Skeletal muscle cell (primary cell): ENCODE data around the gene ULK3.

Experiments used
- DNase-seq: peaks from one replicate; pipeline ENCODE4 v3.0.0-alpha.2; 2010; ENCODE audit warnings: low read depth
- H3K4me3 ChIP-seq: 2 replicates; pipeline ENCODE4 v1.5.1; 2011; ENCODE audit warnings: low read depth, mild to moderate bottlenecking, control low read depth, low read length, moderate library complexity

ULK3 gene

DNA sequence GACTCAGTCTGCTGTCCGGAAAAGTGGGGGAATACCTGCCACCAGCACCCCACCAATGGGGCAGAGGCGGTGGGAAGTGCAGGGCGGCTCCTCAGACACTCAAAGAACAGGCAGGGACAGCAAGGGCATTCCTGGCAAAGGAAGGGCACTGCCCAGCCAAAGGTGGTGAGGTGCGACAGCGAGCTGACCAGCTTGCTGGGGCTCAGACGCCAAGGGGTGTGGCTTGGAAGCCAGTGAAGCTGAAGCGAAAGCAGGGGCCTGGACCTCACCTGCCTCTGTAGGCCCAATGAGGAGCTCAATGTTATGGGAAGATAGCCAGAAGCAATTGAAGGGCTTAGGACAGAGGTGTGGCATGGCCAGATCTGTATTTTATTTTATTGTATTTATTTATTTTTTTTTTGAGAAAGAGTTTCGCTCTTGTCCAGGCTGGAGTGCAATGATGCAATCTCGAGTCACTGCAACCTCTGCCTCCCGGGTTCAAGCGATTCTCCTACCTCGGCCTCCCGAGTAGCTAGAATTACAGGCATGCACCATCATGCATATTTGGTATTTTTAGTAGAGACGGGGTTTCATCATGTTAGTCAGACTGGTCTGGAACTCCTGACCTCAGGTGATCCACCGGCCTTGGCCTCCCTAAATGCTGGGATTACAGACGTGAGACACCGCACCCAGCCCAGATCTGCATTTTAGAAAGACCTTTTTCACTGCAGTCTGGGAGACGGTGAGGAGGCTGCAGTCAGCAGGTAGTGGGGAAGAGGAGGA, 34.7 kb downstream of the ULK3 start:
- no peak overlapping the region for H3K4me3 ChIP-seq
- no peak for DNase-seq

DNA sequence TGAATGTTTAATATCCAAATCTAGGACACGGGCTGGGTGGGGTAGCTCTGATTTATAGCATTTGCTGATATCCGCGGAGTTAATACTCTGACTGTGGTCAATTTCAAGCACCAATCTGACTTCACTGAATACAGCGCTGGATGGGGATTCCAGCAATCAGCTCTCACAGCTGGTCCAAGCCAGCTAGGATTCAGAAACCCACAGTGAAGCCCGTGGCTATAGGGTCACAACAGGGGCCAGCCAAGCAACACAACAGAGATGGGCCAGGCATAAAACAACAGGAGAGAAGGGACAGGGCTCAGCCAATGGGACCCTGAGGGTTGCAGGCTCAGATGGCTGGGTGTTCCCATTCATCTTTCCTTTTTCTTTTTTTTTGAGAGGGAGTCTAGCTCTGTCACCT, 35.7 kb downstream of the ULK3 start:
- no peak overlapping the region for H3K4me3 ChIP-seq
- DNase-seq = peak; percentile 5

DNA sequence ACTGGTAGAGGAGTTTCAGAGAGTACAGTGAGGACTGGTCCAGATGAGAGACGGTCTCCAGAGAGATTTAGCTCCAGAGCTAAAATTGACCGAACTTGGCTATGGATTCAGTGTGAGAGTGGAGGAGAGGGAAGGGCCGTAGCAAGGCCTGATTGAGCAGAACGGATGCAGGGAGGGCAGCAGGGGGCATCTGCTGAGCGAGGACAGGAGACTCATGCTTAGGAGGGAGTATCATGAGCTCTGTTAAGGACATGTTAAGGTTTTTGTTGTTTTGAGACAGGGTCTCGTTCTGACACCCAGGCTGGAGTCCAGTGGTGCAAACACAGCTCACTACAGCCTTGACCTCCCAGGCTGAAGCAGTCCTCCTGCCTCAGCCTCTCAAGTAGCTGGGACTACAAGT, 38.0 kb downstream of the ULK3 start:
- DNase-seq = no peak
- no peak overlapping the region for H3K4me3 ChIP-seq

DNA sequence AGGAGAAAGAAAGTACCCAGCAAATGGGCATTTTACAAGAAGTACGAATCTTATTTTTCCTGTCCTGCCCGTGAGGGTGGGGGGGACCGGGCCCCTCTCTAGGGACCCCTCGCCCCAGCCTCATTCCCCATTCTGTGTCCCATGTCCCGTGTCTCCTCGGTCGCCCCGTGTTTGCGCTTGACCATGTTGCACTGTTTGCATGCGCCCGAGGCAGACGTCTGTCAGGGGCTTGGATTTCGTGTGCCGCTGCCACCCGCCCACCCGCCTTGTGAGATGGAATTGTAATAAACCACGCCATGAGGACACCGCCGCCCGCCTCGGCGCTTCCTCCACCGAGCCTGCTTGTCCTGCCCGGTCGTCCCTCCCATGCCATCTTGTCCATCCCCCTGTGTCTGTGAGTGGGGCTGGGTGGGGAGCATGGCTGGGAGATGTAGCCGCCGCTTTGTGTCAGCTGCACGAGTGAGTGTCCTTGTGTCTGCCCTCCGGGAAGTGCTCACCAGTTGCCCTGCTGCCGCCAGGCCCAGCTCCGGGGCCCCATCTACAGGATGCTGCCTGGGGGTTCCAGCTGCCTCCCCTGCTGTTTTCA, 40.0 kb downstream of the ULK3 start:
- no peak overlapping the region for H3K4me3 ChIP-seq
- no peak for DNase-seq

DNA sequence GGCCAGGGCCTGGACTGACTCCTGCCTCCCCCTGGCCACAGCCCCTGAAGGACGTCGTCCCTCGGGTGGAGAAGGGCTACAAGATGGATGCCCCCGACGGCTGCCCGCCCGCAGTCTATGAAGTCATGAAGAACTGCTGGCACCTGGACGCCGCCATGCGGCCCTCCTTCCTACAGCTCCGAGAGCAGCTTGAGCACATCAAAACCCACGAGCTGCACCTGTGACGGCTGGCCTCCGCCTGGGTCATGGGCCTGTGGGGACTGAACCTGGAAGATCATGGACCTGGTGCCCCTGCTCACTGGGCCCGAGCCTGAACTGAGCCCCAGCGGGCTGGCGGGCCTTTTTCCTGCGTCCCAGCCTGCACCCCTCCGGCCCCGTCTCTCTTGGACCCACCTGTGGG, 40.7 kb downstream of the ULK3 start:
- H3K4me3 ChIP-seq = no peak overlapping the region
- DNase-seq = no peak

GRCh38 chr15:74801311-74801997, 41.5 kb downstream of the ULK3 start:
- DNase-seq = no peak
- no peak overlapping the region for H3K4me3 ChIP-seq

- no peak for DNase-seq
- no peak overlapping the region for H3K4me3 ChIP-seq
These were observed 42.3 kb downstream of the ULK3 start for GRCh38 chr15:74800559-74801094.

GRCh38 chr15:74799856-74800558, 42.9 kb downstream of the ULK3 start:
- no peak overlapping the region for H3K4me3 ChIP-seq
- no peak for DNase-seq

DNA sequence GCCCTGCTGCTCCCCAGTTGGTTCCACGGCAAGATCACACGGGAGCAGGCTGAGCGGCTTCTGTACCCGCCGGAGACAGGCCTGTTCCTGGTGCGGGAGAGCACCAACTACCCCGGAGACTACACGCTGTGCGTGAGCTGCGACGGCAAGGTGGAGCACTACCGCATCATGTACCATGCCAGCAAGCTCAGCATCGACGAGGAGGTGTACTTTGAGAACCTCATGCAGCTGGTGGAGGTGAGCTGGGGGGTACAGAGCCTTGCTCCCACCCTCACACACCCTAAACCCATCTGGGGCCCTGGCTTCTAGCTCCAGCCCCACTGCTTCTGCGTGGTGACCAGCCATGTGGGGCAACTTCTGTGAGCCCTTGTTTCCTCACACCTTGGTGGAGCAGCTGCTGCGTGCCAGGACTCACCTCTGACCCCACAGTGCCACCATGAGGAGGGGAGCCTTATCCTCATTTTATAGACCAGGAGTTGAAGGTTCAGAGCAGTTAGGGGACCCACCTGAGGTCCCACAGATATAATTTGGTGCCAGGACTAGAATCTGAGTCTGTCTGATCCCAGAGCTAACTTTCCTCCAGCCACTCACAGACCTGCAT, 43.6 kb downstream of the ULK3 start:
- H3K4me3 ChIP-seq = no peak overlapping the region
- DNase-seq = no peak

DNA sequence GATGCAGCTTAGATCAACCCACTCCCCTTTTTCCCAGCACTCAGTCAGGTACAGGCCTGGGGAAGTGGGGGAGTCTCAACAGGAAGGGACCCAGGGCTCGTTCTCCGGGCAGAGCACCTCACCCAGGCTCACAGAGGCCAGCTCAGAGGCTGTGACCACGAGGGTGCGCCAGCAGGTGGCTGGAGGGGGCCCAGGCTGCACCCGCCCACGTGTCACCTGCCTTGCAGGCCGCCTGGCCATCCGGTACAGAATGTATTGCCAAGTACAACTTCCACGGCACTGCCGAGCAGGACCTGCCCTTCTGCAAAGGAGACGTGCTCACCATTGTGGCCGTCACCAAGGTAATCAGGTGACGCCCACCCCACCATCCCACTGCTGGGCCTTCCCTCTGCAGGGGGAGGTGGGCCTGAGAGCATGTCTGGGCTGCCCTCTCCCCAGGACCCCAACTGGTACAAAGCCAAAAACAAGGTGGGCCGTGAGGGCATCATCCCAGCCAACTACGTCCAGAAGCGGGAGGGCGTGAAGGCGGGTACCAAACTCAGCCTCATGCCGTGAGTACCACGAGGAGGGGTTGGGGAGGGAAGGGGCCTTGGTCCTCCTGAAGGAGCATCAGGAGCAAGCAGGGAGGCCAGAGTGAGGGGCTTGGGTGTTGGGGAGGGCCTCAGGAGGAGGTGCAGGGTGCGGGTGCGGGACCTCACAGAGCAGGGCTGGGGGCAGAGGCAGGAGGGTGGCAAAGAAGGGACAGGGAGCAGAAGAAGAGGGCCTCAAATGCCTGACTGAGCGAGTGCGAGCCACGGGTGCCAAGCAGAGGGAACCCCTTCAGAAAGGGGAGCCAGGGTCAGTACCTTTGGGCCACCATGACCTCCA, 44.3 kb downstream of the ULK3 start:
- H3K4me3 ChIP-seq = no peak overlapping the region
- no peak for DNase-seq

GRCh38 chr15:74795966-74796625, 46.9 kb downstream of the ULK3 start:
- DNase-seq = no peak
- no peak overlapping the region for H3K4me3 ChIP-seq

DNA sequence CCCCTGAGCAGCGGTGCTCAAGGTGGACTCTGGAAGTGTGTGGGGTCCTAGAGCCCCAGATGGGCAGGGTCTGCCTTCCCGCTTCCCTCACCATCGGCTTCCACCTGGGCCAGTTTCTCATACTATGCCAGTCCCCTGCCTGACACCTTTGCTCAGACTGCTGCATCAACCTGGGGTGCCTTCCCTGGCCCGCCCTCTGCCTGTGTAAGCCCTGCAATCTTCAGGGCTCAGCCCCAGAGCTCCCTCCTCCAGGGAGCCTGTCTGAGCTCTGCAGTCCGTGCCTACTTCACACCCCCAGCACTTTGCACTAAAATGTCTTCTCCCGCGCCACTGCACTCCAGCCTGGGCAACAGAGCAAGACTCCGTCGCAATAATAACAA, 48.0 kb downstream of the ULK3 start:
- no peak for DNase-seq
- H3K4me3 ChIP-seq = no peak overlapping the region

GRCh38 chr15:74794248-74794969, 48.5 kb downstream of the ULK3 start:
- H3K4me3 ChIP-seq = no peak overlapping the region
- DNase-seq = no peak

DNA sequence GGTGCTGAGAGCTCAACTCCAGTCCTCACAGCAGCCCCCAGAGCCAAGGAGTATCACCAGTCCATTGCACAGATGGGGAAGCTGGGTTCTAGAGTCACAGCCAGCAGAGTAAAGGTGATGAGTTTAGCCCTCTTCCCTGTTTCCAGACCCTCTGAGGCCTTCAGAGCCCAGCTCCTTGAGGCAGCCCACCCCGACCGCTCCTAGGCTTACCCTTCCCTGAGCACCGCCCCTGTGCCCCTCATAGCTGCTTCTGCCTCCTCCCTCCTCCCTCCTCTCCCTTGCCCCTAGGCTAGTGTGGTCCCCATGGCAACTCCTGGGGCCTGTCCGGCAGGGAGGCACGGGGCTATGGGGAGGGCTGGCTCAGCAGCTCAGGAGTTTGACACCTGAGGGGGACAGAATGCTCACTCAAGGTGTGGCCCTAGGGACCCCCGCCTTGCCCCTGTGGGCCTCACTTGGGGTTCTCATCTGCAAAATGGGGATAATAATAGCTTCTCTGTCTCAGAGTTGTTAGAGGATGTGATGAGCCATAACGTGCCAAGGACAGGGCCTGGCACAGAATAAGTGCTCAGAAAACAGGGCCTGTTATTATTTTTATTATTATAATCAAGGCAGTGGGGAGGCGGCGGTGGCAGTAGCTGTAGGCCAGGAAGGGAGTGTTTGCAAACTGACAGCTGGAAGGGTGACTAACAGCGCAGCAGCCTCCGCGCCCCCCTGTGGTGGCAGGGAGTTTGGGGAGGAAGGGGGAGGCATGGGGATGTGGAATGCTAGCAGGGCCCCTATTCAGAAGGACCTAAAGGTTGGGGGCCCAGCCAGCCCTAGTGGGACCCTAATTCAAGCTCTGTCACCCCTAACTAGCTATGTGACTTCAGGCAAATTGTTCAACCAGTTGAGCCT, 49.6 kb downstream of the ULK3 start:
- H3K4me3 ChIP-seq = no peak overlapping the region
- DNase-seq = no peak

GRCh38 chr15:74792227-74793016, 50.5 kb downstream of the ULK3 start:
- no peak for DNase-seq
- no peak overlapping the region for H3K4me3 ChIP-seq

DNA sequence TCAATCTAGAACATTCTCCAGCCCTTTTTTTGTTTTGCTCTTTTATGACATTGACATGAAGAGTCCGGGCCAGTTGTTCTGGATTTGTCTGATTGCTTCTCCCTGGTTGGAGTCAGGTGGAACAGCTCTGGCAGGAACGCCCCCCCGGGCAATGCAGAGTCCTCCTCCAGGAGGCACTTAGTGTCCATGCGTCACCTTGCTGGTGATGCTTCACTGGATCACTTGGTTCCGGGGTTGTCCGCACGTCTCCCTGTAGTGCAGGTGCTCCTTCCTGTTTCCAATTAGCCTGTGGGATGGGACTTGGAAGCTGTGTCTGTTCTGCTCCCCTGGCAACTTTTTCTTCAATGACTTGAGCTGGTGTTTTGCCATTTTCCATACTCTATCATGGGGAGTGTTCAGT, 51.3 kb downstream of the ULK3 start:
- DNase-seq = no peak

More for the DNA sequence above, 51.3 kb downstream of the ULK3 start:
- no peak overlapping the region for H3K4me3 ChIP-seq
